ENCODE results near the gene PDLIM5.

The PDLIM5 gene

DNA sequence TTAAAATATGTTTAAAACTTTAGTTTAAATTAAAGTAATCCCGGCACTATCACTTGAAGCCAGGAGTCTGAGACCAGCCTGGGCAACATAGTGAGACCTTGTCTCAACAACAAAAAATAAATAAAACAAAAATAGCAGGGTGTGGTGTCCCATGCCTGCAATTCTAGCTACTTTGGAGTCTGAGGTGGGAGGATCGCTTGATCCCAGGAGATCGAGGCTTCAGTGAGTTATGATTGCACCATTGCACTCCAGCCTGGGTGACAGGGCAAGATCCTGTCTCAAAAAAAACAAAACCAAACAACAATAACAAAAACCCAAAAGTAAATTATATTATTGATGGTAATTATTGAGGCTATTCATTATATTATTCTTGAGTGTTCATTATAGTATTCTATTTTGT lies 9.9 kb upstream of the PDLIM5 start:
- H3K27me3 ChIP-seq (ENCODE audit: control insufficient read depth, insufficient read depth, low read length) = no peaks in the 10 kb centered on the region
- no peaks in the 10 kb centered on the region for H3K36me3 ChIP-seq (ENCODE audit: control insufficient read depth, insufficient read depth, low read length)
- no peak for TF ChIP-seq CTCF (IDR thresholded peaks at IDR 0.05)
- no peak overlapping the region for H3K4me2 ChIP-seq (ENCODE audit: low read length)
- no peak overlapping the region for H3K9ac ChIP-seq
- no peaks in the 10 kb centered on the region for H3K4me1 ChIP-seq
- no peak overlapping the region for H3K27ac ChIP-seq
- no peak overlapping the region for H2AFZ ChIP-seq
- no peak overlapping the region for H3K4me3 ChIP-seq (ENCODE audit: low read depth, low read length)
- H3K9me3 ChIP-seq (ENCODE audit: control insufficient read depth, low read length) = no peaks in the 10 kb centered on the region
- H3K79me2 ChIP-seq = no peaks in the 10 kb centered on the region

DNA sequence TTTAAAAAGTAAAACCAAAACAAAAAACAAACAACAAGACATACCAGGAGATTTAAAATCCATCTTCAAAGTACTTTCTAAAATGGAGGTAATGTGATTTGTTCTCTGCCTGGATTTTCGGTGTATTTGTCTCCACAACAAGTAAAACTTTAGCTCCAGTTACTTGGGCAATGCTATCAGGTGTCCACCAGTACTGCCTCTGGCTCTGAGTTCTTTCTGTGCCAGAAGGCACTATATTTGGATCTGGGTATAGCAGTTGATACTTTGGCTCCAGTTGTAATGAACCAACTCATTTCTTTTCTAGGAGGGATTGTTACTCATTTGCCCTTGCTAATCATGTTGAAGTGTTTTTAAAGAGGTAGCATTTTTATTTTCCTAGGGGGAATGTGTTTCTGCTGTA lies 9.5 kb upstream of the PDLIM5 start:
- H3K36me3 ChIP-seq (ENCODE audit: control insufficient read depth, insufficient read depth, low read length) = no peaks in the 10 kb centered on the region
- H3K9me3 ChIP-seq (ENCODE audit: control insufficient read depth, low read length) = no peaks in the 10 kb centered on the region
- no peaks in the 10 kb centered on the region for H3K27me3 ChIP-seq (ENCODE audit: control insufficient read depth, insufficient read depth, low read length)
- H3K9ac ChIP-seq = no peak overlapping the region
- no peak overlapping the region for H2AFZ ChIP-seq
- no peak overlapping the region for H3K27ac ChIP-seq
- H3K79me2 ChIP-seq = no peaks in the 10 kb centered on the region
- H3K4me1 ChIP-seq = no peaks in the 10 kb centered on the region
- no peak overlapping the region for H3K4me2 ChIP-seq (ENCODE audit: low read length)
- no peak for TF ChIP-seq CTCF (IDR thresholded peaks at IDR 0.05)
- H3K4me3 ChIP-seq (ENCODE audit: low read depth, low read length) = no peak overlapping the region

DNA sequence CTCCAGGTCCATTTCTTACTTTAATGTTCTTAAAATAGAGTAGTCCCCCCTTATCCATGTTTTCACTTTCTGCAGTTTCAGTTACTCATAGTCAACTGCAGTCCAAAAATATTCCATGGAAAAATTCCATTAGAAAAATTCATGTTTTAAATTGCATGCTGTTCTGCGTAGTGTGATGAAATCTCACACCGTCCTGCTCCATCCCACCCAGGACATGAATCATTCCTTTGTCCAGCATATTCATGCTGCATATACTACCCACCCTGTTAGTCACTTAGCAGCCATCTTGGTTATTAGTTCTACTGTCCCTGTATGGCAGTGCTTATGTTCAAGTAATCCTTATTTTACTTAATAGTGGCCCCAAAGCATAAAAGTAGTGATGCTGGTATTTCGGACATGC lies 5.4 kb upstream of the PDLIM5 start:
- Histone ChIP-seq H3K9me3 (ENCODE audit: control insufficient read depth, low read length) (no peaks in the 10 kb centered on the region), H3K4me1 (no peaks in the 10 kb centered on the region), H3K4me2 (ENCODE audit: low read length) (no peak overlapping the region), H3K9ac (no peak overlapping the region), H3K27ac (no peak overlapping the region), H3K36me3 (ENCODE audit: control insufficient read depth, insufficient read depth, low read length) (no peaks in the 10 kb centered on the region), H2AFZ (no peak overlapping the region), H3K27me3 (ENCODE audit: control insufficient read depth, insufficient read depth, low read length) (no peaks in the 10 kb centered on the region), H3K79me2 (no peaks in the 10 kb centered on the region), H3K4me3 (ENCODE audit: low read depth, low read length) (no peak overlapping the region)
- TF ChIP-seq CTCF (IDR thresholded peaks at IDR 0.05) = no peak

GRCh38 chr4:94447754-94448411 lies 3.9 kb upstream of the PDLIM5 start:
- Histone ChIP-seq H3K36me3 (ENCODE audit: control insufficient read depth, insufficient read depth, low read length) (no peaks in the 10 kb centered on the region), H3K27me3 (ENCODE audit: control insufficient read depth, insufficient read depth, low read length) (no peaks in the 10 kb centered on the region), H3K9ac (no peak overlapping the region), H3K4me2 (ENCODE audit: low read length) (no peak overlapping the region), H3K4me3 (ENCODE audit: low read depth, low read length) (no peak overlapping the region), H2AFZ (no peak overlapping the region), H3K79me2 (no peaks in the 10 kb centered on the region), H3K27ac (no peak overlapping the region), H3K9me3 (ENCODE audit: control insufficient read depth, low read length) (no peaks in the 10 kb centered on the region), H3K4me1 (no peaks in the 10 kb centered on the region)
- no peak for TF ChIP-seq CTCF (IDR thresholded peaks at IDR 0.05)

- no peak overlapping the region for H3K4me2 ChIP-seq (ENCODE audit: low read length)
- TF ChIP-seq CTCF (IDR thresholded peaks at IDR 0.05) = no peak
Measured at GRCh38 chr4:94448815-94449375, 2.8 kb upstream of the PDLIM5 start.

More at GRCh38 chr4:94448815-94449375, 2.8 kb upstream of the PDLIM5 start:
- Histone ChIP-seq H3K36me3 (ENCODE audit: control insufficient read depth, insufficient read depth, low read length) (no peaks in the 10 kb centered on the region), H3K27me3 (ENCODE audit: control insufficient read depth, insufficient read depth, low read length) (no peaks in the 10 kb centered on the region), H3K4me3 (ENCODE audit: low read depth, low read length) (no peak overlapping the region), H3K4me1 (no peaks in the 10 kb centered on the region), H2AFZ (no peak overlapping the region), H3K9ac (no peak overlapping the region), H3K9me3 (ENCODE audit: control insufficient read depth, low read length) (no peaks in the 10 kb centered on the region), H3K79me2 (no peaks in the 10 kb centered on the region), H3K27ac (no peak overlapping the region)

Data from parathyroid adenoma (tissue), 2 donors.